Fibroblast of villous mesenchyme (primary cell): ENCODE data around the gene TWIST2. TPM values are rescaled to one million over a fixed set of nuclear protein-coding genes. Genes with fewer than 3 reads are reported as not detected.

Source experiments
- DNase-seq: peaks from one replicate; pipeline ENCODE4 v3.0.0-alpha.2; 2010; ENCODE audit warnings: low read depth
- H3K4me3 ChIP-seq: 2 replicates; pipeline ENCODE4 v1.5.1; 2011; ENCODE audit warnings: low read depth, mild to moderate bottlenecking, low read length
- total RNA-seq: library from RNA; depleted of rRNA; stranded (reverse); fragments of >200 nt; gene quantifications from 2 replicates; pipeline ENCODE4 v1.2.3, GENCODE V29; 2012
- TF ChIP-seq, protein P1 (sequence below): IDR thresholded peaks from 2 replicates; pipeline ENCODE4 v1.5.1; 2012; ENCODE audit warnings: low read depth, mild to moderate bottlenecking, low read length; ENCODE audit not compliant: insufficient read depth

The TWIST2 gene
- total RNA-seq, 1 donor: 58.7 TPM

GRCh38 chr2:238912228-238912915, 64.5 kb downstream of the TWIST2 start:
- H3K4me3 ChIP-seq: no peak overlapping the region
- no peak for DNase-seq
- TF ChIP-seq, protein P1, sequence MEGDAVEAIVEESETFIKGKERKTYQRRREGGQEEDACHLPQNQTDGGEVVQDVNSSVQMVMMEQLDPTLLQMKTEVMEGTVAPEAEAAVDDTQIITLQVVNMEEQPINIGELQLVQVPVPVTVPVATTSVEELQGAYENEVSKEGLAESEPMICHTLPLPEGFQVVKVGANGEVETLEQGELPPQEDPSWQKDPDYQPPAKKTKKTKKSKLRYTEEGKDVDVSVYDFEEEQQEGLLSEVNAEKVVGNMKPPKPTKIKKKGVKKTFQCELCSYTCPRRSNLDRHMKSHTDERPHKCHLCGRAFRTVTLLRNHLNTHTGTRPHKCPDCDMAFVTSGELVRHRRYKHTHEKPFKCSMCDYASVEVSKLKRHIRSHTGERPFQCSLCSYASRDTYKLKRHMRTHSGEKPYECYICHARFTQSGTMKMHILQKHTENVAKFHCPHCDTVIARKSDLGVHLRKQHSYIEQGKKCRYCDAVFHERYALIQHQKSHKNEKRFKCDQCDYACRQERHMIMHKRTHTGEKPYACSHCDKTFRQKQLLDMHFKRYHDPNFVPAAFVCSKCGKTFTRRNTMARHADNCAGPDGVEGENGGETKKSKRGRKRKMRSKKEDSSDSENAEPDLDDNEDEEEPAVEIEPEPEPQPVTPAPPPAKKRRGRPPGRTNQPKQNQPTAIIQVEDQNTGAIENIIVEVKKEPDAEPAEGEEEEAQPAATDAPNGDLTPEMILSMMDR: no peak

GRCh38 chr2:238912916-238913875, 65.3 kb downstream of the TWIST2 start:
- no peak overlapping the region for H3K4me3 ChIP-seq
- TF ChIP-seq, protein P1: no peak
- DNase-seq: no peak

GRCh38 chr2:238913931-238914647, 66.2 kb downstream of the TWIST2 start:
- TF ChIP-seq, protein P1: no peak
- no peak overlapping the region for H3K4me3 ChIP-seq
- no peak for DNase-seq

GRCh38 chr2:238914648-238915015, 66.7 kb downstream of the TWIST2 start:
- H3K4me3 ChIP-seq: no peak overlapping the region
- TF ChIP-seq, protein P1: no peak
- no peak for DNase-seq

GRCh38 chr2:238915196-238915595, 67.3 kb downstream of the TWIST2 start:
- H3K4me3 ChIP-seq: no peak overlapping the region
- TF ChIP-seq, protein P1: no peak
- no peak for DNase-seq

DNA sequence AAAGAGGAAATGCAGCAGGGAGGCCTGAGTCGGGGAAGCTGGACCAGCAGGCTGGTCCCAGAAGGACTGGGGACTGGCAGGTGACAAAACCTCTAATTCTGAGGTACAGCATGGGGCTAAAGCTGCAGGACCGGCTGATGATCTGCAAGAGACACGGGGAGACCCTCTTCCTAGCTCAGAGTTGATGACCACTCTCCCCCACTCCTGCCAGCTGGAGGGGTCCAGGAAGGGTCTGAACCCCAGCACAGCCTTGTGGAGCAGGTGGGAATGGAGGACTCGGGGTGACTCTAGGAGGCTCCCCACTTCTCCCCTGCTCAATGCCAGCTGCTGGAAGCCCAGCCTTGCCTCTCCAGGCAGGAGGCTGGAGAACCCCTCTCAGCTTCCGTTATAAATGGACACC, 67.7 kb downstream of the TWIST2 start:
- H3K4me3 ChIP-seq: no peak overlapping the region
- TF ChIP-seq, protein P1: no peak
- no peak for DNase-seq
